AML-193 (cell line): ENCODE results near the gene MRPS6.
A peak's percentile ranks its signal among the peaks of the same experiment; 100 is the strongest.

ENCODE experiments used
- DNase-seq, 2 experiments: peaks; one replicate each; lab custom pipeline; 2025; lab: John Stamatoyannopoulos, UW

MRPS6 gene

DNA sequence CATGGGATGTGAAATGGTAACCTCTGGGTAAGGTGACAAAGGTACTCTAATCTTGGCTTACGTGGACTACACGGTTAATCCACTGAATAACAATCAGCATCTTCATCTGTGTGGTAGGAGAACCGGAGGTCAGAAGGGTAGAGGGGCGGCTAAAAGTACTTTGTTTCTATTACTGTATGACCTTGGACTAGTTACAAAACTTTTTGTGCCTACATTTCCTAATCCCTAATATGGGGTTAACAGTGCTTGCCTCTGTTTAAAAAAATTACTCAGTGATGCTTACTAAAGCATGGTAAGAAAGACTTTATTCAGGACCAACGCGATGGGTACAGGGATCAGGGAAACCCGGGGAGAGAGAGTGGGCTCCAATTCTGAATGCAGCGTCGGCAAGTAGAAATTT, 1.7 kb upstream of the MRPS6 start:
- DNase-seq = no peak

DNA sequence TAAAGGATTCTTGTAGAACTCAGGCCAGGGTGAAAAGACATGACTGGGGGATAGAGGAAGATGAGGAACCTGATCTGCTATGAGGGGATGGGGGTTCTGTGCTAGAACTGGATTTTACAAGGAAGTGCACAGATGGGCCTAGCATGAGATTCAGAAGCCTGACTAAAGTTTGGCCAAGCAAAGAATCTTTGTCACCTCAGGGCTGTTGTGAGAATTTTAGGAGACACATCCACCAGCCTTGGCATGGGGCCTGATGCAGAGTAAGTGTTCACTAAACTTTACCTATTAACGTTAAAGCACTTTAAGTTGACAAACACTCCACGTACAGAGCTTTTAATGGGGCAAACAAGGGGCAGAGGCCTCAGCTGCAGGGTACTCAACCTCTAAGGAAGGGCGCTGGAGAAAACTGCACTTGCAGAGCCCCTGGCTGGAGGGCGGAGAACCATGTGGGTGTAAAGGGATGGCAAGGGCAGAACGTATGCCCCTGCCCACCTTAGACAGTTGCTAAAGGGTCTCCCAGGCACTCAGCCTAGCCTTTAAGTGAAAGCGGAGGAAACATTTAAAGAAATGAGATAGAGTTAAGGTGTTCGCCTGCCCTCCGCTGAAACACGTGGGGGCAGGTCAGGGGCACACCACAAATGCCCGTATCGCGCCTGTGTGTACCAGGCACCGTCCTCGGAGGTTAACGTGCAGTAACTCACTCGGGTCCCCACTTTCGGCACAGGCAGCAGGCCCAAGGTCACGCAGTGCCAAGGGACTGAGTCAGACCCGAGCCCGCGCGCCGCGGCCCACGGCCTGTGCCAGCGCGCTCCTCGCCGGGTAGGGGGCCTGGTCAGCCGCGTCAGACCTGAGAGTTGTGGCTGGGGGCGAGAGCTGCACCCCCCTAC, 990 bp upstream of the MRPS6 start:
- DNase-seq = no peak

DNA sequence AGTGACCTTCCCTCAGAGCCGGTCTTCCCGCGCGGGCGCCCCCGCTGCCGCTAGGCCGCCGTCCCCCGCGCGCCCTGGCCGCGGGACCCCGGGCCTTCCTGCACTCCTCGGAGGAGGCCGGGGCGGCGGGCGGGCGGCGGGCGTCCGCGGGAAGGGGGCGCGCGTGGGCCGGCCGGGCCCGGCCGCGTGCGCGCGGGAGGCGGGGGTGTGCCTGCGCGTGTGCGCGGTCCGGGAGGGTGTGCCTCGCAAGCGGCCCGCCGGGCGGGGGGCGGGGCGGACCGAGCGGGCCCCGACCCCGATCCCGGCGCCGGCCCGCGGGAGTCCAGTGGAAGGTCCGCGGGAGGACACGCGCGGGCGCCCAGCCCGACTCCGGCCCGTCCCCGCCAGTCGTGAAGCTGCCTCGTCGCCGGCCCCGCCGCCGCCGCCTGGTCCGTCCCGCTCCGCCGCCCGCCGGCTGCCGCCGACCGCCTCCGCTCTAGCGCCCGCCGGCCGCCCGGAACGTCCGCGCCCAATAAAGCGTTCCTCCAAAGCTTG, 438 bp downstream of the MRPS6 start:
- no peak for DNase-seq

DNA sequence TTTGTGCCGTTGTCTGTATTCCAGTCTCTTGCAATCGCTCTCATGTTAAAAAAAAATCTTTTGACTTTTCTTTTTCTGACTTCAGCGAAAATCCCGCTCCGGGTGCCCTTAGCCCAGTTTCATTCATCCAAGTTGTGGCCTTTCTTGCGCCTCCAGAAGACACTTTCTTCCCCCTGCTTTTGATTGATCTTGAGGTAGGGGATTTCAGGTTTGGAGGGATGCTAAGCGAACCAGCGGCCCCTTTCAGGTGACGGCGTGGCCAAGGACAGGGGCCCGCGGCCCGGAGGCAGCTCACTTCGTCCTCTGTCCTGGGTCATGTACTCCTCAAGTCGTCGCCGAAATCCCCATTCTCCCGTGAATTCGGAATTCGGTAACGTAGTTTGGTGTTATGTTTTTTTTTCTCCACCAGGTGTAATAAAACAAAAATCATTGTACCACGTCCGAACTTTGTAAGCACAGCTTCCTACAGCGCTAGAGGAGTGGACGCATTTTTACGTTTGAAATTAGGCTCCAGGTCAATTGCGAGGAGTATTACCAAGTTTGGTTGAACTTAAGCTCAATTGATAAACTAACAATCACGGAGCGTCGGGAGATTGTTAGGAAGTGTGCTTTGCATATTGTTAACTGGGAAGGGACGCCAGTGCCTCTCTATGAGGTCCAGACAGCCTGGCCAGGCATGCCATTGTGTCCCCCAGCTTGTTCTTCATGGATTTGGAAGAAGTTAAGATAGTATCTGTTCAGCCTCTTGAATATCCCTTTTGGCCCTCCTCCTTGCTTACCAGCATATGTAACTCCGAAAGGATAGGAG, 1.1 kb downstream of the MRPS6 start:
- no peak for DNase-seq

DNA sequence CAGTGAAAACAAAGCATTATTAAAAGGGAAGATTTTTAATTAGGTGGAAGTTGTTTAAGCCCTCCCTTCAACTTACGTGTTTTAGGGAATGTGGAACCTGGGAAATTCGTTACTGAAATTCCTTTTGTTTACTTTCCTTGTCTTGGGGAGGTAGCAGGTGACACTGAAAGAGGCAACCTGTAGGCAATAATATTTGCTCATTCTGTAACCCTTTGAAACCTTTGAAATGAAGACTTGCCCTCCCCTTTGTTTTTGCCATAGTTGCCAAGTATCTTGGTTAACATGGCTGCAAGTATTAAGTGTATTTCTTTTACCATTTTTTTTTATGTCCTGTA, 1.7 kb downstream of the MRPS6 start:
- no peak for DNase-seq

DNA sequence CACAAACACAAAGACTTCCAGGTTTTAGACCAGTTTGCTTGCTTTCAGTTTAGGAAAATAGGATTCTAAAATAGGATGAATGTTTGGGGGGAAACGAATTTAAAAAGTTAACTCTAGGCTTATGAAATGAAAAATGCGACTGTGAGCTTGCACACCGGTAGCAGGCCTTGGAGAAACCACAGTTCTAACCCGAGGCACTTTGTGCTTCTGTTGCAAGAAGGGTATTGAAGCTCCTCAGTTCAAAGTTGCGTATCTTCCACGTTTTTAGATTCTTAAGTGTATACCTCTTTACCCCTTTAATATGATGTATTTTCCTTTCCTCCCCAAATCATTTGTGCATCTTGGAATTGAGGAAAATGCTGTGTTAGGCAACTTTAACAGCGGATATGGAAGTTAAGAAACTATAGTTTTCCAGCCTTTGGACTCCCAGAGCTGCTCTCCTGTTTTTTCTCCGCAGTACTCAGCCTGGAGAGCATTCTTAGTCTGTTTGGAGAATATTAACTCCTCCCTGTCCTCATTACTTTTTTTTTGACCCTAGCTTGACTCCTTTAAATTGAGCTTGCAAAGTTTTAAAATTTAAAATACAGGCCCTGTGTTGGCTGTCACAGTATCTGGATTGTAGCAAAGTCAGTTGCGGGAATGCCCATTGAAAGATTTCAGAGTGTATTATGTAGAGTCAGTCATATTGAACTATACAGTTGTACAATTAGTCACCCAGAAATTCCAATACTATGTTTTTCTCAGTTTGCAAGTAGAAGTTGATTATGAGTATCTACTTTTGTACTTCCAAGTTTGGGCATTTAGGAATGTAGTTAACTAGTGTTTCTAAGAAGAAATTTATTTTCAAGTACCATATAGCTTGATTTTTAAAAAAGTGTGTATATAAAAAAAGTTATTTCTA, 2.6 kb downstream of the MRPS6 start:
- DNase-seq = peak; percentile 74 to 80

DNA sequence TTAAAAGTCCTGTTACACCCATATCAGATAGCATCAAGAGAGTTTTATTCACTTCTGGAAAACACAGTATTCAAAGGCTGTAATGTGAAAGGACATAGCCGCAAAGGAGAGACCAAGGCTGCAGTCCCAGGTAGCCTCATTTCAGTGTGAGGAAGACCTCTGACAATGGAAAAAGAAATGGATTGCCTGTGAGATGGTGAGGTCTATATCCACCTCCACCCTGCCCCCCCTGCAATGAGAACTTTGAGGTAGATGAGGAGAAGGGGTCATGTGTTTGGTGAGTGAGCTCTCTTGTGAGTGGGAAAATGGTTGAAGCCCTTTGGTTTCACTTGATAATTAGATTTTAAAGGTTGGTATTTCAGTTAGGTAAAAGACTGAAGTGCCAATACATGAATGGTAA, 3.5 kb downstream of the MRPS6 start:
- DNase-seq = no peak

DNA sequence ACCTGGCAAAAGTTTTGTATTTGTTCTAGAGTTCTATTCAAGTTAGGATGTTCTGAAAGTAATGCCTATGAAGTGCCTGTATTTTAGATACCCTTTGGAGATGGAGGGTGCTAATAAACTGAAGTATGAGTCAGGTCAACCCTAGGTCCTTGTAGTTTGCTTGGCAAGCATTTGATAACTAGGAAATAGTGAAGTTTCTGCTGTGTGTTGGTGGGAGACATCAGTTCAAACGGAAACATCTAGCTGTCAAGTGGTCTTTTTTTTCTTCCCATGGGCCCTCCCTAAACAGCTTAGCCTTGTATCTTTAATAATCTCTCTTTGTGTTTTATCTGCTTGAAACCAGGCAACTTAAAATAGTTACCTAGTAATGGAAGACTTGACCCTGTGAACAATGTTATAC, 4.5 kb downstream of the MRPS6 start:
- DNase-seq = no peak

DNA sequence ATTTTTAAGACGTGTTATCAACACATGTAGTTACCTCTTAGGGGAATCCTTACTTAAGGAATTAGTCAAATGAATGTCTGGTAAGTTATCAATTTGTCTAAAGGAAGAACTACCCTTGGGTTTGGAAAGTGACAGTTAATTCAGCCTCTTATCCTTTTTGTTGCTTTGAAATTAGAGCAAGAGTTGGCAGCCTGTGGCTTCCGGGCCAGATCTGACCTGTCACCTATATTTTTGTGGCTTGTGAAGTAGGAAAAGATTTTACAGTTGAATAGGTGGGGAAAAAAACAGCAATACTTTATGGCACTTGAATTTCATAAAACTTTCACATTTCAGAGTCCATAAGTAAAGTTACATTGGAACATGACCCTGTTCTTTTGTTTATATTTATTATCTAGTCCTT, 5.5 kb downstream of the MRPS6 start:
- DNase-seq = no peak

DNA sequence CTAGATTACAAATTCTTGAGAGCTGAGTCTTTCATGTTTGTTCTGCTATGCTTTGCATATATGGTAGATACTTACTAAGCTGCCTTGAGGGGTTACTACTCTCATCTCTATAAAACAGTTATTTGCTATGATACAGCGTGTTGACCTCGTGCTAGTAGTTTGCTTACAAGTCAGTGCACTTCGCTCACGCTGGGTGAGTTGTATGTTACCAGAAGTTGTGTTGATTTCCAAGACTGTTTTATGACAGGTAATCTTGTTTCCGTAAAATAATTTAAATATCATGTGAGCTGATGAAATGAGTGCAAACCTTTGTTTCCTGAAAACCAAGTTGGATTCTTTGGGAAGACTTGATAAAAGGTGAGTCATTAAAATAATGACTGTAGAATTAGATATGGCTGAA, 7.3 kb downstream of the MRPS6 start:
- DNase-seq = no peak

DNA sequence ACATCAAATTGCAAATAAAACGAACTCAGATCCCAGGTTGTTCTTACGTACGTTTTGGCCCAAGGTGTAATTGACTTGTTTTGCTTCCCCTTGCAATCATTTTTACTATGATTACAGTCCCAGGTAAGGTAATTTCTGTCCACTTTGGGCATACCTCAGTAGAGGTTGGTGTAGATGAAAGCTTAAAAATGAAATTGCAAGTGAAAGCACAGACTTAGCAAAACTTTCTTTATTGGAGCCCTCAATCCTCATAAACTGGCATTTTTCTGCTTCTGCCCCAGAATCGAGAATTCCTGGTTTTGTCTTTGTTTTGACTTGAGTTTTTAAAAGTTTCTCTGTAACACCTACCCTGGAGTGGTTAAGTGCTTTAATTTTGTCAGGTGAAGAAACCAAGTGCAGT, 9.4 kb downstream of the MRPS6 start:
- DNase-seq = no peak

DNA sequence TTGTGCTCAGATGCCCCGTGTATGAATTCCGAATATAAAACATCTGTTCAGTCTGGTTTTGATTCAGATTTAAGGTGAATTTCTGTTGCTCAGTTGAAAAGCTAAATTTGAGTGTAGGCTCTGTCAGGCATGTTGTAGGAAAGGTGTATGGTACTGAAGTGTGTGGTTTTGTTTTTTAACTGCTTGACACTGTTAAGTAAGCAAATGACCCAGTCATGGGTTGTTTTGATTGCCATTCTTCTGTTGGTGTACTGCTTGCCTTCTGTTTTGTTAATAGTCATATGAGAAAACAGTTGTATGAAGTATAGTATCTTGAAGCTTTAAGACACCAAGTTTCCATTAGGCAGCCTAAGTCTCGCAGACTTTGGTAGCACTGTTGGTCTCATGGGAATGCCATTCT, 10.0 kb downstream of the MRPS6 start:
- DNase-seq = no peak

DNA sequence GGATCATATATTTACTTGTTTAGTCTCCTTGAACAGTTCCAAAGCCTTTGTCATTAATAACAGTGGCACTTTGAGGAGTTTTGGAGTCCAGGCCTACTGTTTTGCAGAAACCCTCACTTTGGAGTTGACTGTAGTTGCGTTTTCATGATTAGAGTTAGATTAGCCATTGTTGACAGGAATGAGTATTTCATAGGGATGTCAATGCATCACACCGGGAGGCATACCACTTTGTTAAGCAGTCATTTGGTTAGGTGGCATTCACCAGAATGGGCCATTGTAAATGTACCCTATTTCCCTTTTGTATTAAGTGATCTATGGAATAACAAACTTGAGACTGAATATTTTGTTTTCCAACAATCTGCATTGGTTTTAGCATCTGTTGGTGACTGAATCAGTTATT, 11.8 kb downstream of the MRPS6 start:
- no peak for DNase-seq

DNA sequence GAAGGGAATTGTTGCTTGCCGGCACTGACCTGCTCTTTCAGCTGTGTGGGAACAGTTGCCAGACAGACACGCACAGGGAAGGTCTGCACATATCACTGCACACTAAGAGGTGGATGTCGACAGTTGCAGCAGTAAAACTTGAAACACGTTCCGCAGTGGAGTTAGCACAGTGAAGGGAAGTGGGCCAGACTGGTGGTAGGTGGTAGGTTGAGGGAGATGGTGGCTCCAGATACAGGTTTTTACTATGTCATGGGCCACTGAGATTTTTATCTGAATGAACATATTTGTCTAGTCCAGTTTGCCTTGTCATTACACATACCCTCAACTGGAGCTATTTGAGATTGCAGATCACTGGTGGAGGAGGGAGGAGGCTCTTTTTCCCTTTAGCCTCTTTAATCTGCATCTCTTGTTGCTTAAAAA, 13.5 kb downstream of the MRPS6 start:
- no peak for DNase-seq

DNA sequence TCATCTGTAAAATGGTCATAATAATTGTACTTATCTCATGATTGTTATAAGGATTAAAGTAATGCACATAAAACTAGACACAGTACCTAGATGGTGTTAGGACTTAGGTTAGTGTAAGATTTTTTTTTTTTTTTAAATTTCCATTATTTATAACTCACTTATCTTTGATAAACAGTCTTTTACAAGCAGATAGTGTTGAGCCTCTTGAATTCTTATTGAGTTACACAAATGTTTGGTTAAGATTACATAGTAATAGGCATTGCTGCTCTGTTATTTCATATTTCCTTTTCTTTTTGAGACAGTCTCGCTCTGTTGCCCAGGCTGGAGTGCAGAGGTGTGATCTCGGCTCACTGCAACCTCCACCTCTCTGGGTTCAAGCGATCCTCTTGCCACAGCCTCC, 15.4 kb downstream of the MRPS6 start:
- DNase-seq = no peak

DNA sequence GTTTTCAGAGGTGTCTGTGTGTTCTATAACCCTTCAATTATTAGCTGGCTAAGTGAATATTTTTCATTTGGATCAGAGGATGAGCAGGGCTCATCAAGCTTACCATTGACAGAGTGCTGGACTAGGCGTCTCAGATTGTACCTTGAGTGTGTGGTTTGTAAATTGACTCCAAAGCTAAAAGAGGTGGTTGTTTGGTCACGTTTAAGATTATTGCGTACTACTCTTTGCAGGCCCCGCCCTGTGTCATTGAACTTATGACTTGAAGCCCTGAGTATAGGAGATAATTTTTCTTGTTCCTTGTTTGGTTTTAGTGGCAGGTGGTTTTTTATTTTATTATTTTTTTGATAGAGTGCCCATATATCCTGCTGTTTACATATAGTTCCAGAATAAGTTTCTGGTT, 17.7 kb downstream of the MRPS6 start:
- no peak for DNase-seq

DNA sequence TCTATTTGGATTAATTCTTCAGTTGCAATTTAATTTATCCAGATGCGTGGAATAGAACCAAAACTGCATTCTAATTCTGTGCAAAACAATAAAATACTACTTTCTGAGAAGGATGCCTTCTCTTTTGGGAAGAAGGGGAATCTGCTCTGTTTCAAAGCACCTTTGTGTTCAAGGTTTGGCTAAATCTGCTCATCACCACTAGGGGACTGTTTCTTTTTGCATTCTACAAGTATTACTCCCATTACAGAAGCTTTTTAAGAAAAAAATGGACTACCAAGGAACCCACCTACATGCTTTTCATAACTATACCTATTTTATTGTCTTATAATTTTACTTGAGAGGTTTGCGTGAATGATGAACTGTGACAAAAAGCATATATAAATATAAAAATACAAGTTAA, 18.2 kb downstream of the MRPS6 start:
- DNase-seq = no peak

DNA sequence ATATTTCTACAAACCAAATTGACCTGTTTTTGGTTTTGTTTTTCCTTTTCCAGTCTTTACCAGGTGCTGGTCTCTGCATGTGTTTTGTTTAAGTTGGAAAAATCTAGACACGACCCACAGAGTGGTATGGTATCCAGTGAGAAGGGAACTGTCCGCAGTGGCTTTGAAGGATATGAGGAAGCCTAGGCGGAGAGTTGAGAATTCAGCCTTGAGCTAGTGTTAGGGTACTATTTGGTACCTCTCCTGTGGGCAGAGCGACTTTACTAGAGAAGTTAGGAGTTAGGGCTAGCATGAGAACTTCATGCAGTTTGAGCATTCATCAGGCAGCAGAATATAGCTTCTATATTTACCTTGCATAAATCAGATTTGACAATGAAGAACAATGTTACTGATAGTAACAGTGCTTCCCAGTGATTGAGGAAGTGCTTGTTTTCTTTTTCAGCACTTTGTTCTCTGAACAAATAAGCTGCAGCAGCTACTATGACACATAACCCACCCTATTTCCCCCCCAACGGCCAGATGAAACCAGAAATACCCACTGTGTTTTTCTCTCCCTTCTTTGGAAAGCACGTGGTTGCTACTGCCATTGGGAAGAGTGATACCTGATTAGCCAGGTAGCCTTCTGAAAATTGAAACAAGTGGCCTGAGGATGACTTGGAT, 19.0 kb downstream of the MRPS6 start:
- DNase-seq = no peak

DNA sequence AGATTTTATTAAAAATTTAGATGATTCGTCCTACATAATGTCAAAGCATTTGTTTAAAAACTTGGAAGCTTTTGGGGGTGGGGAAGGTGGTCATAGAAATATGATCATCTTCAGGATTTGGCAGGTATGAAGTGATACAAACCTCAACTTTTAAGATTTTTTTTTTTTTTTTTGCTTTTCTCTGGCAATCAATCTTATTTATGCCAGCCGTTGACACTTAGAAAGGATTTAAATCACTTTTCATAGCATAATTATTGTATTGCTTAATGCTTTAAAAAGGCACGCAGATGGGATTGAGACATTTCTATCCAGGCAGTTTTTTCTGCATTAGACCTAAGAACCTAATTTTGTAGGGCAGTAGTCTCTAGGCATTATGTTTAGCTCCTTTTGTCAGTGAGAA, 19.7 kb downstream of the MRPS6 start:
- no peak for DNase-seq

DNA sequence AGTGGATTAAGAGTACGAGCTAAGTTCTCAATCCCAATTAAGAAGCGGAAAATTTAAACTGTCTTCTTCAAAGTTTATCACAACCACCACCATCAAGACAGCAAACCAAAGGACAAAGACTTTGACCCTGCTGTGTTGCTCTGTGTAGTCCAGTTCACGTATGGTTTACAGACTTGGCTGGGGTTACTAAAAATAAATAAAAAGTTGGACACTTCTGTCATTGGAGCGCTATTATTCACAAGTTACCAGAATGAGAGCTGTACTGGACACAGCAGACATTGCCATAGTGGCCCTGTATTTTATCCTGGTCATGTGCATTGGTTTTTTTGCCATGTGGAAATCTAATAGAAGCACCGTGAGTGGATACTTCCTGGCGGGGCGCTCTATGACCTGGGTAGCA, 21.6 kb downstream of the MRPS6 start:
- no peak for DNase-seq

DNA sequence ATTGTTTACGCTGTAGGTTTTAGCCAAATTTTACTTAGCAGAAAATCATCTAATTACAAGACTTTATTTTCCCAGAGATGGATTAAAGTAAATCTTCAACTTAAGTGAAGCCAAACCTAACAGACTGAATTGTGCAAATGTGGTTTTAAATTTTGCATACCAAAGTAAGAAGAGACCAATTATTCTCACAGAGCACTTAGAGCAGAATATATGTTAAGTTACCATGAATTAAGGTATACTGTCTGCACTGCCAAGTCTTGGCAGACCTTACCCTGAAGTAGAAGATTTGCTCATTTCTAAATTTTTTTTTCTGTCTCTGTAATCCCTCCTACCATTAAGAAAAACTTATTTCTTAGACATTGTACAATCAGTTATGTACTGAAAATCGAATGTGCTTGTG, 24.1 kb downstream of the MRPS6 start:
- DNase-seq = no peak

DNA sequence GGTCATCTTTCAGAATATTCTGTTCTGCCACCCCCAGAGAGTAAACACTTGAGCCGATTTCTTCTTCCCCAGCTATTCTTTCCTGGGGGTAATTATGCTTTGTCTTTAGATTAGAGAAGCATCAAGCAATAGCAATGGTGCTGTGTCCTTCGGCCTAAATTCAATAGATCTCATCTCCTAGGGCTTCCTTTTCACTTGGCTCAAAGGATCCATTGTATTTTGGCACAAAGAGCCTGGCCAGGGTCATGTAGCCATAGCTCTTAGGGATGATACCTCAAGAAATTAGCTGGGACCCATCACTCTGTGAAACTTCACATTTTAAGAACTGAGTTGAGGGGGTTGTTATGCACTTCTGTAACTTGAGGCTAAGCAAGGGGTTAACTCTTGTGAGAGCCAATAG, 27.0 kb downstream of the MRPS6 start:
- DNase-seq = no peak
